ENCODE data around the gene AKR1B1.

AKR1B1 gene

GRCh38 chr7:134443396-134444070, 15.4 kb downstream of the AKR1B1 start:
- no peak for DNase-seq

GRCh38 chr7:134442441-134443220, 16.3 kb downstream of the AKR1B1 start:
- DNase-seq = no peak

DNA sequence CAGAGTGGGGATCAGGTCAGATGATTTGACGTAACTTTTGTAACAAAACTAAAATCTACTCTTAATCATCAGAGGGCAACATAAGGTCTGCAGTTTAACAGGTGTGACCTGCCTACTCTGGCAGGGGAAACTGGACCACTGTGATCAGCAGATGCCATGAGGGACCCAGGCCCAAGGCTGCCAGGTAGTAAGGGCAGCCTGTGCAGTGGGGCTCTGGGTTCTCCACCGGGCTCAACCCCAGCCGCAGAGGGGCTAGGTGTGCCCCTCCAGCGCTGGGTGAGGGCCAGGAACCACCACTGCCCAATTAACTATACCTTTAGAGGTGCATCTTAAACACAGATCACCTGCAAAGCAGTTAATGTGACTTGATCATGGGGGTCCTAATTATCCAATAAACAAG, 17.6 kb downstream of the AKR1B1 start:
- no peak for DNase-seq

GRCh38 chr7:134440476-134440875, 18.4 kb downstream of the AKR1B1 start:
- DNase-seq = no peak

GRCh38 chr7:134440067-134440466, 18.8 kb downstream of the AKR1B1 start:
- DNase-seq = no peak

DNA sequence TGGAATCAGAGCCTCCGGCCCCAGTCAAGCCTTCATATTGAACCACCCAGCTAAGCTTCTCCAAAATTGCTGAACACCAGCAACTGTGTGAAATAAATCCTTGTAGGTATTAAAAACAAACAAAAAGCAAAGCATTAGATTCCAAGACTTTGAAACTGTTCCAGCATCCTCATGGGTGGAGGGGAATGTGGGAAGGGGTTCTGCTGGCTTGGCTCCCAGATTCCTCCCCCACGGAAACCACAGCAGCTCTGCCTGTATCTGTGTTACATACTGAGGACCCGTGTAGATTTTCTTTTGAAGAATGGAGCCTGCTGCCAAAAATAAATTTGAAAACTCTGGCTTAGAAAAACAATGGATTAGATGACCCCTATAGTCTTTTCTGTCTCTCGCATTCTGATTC, 20.0 kb downstream of the AKR1B1 start:
- DNase-seq = no peak

GRCh38 chr7:134435161-134435920, 23.6 kb downstream of the AKR1B1 start:
- DNase-seq = no peak

DNA sequence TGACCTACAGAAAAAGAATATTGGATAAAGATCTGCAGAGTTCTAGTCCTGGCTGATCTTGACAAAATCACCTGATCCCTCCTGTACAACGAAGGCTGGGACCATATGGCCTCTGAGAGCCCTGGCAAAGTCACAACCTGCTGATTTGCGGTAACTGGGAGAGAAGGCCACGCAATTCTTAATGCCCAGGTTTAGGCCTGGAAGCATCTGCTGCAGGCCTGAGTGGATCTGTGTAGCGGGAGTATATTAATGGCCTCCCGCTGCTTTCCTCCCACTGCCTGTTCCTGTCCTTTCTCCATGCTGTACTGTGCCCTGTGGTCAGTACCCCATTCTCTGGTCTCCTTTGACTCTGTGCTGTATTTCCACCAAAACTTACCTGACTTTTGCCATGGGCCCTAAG, 24.2 kb downstream of the AKR1B1 start:
- no peak for DNase-seq

GRCh38 chr7:134433430-134433829, 25.5 kb downstream of the AKR1B1 start:
- no peak for DNase-seq

- peak; percentile 98 for DNase-seq
Observed at GRCh38 chr7:134432296-134433152, 26.4 kb downstream of the AKR1B1 start.

DNA sequence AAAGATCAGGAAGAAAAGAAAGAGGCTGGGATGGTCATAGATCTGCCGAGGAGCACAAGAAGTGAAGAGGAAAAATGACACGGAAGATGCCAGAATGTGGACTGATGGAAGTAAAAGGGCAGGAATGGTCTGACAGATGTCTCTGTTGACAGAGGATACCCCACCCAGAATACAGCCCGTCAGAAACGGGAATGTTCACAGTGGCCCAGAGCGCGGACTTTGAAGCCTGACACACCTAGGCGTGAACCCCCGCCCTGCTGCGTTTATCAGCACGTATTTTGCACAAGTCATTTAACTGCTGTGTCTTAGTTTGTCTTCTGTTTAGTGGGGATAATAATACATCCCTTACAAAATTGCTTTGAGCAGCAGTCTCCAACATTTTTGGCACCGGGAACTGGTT, 27.1 kb downstream of the AKR1B1 start:
- no peak for DNase-seq

DNA sequence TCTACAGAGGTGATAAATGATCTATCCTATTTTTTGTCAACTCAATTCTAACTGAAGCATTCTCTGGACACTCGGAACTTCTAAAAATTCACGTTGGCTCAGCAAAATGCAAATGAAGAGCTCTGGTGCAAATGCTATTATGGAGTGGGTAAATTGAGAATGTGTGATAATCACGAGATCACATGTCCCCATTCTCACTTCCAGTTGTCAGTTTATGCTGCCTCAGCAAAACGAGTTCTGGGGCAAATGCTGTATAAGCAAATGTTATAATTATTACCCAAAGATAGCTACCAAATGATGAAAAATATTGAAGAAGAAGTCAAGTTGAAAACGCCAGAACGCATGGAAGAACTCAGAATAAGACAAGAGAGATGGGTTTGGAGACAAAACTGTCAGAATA, 29.4 kb downstream of the AKR1B1 start:
- DNase-seq = no peak

- DNase-seq = no peak
Observed at GRCh38 chr7:134428942-134429341, 30.0 kb downstream of the AKR1B1 start.

GRCh38 chr7:134427896-134428295, 31.0 kb downstream of the AKR1B1 start:
- DNase-seq = no peak

- DNase-seq = no peak
Observed at GRCh38 chr7:134425777-134426176, 33.1 kb downstream of the AKR1B1 start.

GRCh38 chr7:134422638-134423037, 36.3 kb downstream of the AKR1B1 start:
- no peak for DNase-seq

GRCh38 chr7:134422008-134422407, 36.9 kb downstream of the AKR1B1 start:
- no peak for DNase-seq

GRCh38 chr7:134420424-134421125, 38.3 kb downstream of the AKR1B1 start:
- DNase-seq = peak; percentile 72

- DNase-seq = no peak
Observed at GRCh38 chr7:134419875-134420274, 39.0 kb downstream of the AKR1B1 start.

DNA sequence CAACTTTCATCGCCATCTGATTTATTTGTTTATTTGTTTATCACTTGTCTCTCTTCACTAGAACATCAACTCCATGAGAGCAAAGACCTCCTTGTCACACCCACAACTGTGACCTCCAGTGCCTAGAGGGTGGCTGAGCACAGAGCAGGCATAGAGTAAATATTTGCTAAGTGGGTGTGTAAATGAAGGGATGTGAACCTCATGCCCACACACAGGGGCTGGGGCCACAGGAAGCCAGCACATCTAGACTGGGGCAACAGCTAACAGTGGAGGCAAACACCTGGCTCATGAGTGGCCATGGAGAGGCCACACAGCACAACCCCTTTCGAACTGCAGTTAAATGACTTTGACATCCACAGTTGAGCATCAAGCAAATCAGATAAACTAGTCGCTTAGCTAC, 39.8 kb downstream of the AKR1B1 start:
- no peak for DNase-seq

- DNase-seq = no peak
Observed at GRCh38 chr7:134415700-134416099, 43.2 kb downstream of the AKR1B1 start.

DNA sequence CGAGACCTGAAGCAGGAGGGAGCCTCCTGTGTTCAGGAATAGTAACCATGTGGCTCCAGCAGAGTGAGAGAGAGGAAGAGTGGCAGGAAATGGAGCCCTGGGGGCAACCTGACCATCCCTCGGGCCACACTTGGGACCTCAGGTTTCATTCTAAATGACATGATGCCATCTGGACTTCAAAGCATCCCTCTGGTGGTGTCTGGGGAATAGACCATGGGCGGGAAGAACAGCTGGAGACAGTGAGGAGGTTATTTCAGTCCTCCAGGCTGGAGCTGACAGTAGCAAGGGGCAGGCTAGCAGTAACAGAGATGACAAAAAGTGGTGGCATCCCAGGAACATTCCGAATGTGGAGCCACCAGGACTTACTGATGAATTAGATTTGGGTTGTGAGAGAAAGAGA, 44.8 kb downstream of the AKR1B1 start:
- no peak for DNase-seq

Measured in NCI-H526 treated with DMSO at 0.1 percent for 48 hours (cell line).